Cardiac fibroblast (primary cell): ENCODE data around the gene CHMP1A.
"Not testable (repeated sequence)": the region's sequence is repeated elsewhere in the genome, so short reads cannot be mapped to it uniquely, and the experiment has no call there.

ENCODE experiments used
- DNase-seq, 2 donors: peaks; one replicate each; pipeline versions ENCODE4 v3.0.0 to v3.0.0-alpha.2; 2010; ENCODE audit warnings: low read depth in 2 of 2
- H3K4me3 ChIP-seq, 2 donors: replicated peaks in 1 of 2; 1 replicate in 1 of 2; 2 replicates in 1 of 2; pipeline ENCODE4 v1.5.1; 2011; ENCODE audit warnings: low read depth in 2 of 2, low read length in 2 of 2, mild to moderate bottlenecking in 2 of 2, moderate library complexity in 1 of 2
- TF ChIP-seq, protein P1 (sequence below): IDR thresholded peaks from one replicate; pipeline ENCODE4 v1.5.1; 2011; ENCODE audit warnings: low read depth, mild to moderate bottlenecking, low read length, inconsistent platforms

Gene CHMP1A

DNA sequence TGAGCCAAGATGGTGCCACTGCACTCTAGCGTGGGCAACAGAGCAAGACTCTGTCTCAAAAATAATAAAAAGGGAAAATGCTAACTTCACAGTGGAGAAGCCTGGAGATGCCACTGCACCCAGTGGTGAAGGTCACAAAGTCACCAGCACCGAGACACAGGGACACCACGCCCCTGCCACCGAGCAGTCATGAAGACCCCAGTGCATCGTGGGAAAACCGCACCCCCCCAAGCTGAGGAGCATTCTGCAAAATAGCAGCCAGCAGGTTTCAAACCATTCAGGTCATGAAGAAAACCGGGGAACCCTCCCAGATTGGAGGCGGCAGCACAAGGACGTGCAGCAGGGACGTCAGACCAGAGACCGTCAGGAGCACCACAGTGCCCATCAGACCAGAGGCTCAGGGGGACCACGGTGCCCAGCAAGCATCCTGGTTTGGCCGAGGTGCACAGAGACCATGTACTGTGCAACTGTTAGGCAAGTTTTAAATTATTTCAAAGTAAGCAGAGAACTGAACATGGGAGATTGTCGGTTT lies 13.7 kb downstream of the CHMP1A start:
- no peak for DNase-seq
- TF ChIP-seq, protein P1, sequence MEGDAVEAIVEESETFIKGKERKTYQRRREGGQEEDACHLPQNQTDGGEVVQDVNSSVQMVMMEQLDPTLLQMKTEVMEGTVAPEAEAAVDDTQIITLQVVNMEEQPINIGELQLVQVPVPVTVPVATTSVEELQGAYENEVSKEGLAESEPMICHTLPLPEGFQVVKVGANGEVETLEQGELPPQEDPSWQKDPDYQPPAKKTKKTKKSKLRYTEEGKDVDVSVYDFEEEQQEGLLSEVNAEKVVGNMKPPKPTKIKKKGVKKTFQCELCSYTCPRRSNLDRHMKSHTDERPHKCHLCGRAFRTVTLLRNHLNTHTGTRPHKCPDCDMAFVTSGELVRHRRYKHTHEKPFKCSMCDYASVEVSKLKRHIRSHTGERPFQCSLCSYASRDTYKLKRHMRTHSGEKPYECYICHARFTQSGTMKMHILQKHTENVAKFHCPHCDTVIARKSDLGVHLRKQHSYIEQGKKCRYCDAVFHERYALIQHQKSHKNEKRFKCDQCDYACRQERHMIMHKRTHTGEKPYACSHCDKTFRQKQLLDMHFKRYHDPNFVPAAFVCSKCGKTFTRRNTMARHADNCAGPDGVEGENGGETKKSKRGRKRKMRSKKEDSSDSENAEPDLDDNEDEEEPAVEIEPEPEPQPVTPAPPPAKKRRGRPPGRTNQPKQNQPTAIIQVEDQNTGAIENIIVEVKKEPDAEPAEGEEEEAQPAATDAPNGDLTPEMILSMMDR = no peak
- no peak overlapping the region for H3K4me3 ChIP-seq

DNA sequence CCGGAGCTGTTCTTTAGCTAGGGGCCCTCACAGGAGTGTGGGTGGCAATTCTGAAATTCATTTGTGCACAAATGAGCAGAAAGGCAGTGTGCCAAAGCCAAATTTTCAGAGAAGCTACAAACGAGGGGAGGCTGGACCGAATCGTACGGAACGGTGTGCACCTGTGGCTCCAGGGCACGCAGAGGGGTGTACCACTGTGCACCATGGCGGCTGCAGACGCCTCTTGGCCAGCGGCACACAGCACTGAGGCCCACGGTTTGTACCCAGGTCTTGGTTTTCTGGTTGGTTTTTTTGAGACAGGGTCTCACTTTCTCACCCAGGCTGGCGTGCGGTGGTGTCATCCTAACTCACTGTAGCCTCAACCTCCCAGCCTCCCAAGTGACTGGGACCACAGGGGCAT lies 14.9 kb downstream of the CHMP1A start:
- no peak overlapping the region for H3K4me3 ChIP-seq

DNA sequence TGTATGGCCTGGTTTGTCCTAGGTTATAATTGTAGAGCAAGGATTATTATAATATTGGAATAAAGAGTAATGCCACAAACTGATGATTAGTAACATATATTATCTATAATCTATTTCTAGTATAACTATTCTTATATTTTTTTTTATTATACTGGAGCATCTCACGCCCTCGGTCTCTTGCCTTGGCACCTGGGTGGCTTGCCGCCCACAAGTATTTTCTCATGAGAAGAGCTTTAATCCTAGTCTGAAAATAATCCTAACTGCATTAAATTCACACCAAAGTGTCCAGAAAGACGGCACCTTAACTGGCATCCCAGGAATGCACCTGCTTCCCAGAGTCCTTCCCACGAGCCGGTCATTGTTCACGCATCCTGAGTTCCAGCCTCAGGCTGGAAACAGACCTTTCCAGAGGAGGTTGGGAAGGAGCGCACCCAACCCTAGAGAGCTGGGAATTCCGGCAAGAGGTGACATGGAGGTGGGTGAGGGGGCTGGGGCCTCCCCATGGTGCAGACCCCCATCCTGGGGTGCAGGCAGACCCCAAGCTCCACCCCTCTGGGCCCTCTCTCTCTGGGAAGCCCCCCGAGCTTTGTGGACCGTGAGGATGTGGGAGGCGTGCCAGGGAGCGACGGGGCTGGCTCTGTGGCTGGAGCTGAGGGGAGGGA lies 15.9 kb downstream of the CHMP1A start:
- no peak for DNase-seq
- TF ChIP-seq, protein P1 = no peak
- H3K4me3 ChIP-seq = no peak overlapping the region

More for the DNA sequence above, 14.9 kb downstream of the CHMP1A start:
- DNase-seq = no peak
- TF ChIP-seq, protein P1 = no peak

DNA sequence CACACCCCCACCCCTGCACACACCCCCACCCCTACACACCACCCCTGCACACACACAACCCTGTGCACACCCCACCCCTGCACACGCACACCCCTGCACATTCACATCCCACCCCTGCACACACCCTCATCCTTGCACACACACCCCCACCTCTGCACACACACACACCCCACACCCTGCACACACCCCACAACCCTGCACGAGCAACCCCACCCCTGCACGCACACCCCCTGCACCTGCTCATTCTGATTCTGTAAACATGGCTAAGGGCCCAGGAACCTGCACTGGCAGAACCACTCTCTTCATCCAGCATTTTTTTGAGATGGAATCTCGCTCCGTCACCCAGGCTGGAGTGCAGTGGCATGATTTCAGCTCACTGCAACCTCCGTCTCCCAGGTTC lies 18.1 kb downstream of the CHMP1A start:
- H3K4me3 ChIP-seq = no peak overlapping the region
- no peak for DNase-seq
- TF ChIP-seq, protein P1 = no peak

DNA sequence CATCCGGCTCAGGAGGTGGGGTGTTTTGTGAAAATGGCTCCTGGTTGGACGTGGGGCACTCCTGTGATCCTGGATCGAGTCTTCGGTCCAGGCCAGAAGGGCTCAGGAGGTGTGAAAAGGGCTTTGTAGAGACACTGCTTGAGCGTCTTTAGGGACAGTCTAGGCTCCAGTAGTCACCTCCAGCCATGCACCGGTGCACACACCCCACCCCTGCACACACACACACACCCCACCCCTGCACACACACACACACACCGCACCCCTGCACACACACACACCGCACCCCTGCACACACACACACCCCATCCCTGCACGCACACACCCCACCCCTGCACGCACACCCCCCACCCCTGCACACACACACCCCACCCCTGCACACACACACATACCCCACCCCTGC lies 19.1 kb downstream of the CHMP1A start:
- no peak for DNase-seq
- TF ChIP-seq, protein P1 = no peak
- H3K4me3 ChIP-seq = no peak overlapping the region

DNA sequence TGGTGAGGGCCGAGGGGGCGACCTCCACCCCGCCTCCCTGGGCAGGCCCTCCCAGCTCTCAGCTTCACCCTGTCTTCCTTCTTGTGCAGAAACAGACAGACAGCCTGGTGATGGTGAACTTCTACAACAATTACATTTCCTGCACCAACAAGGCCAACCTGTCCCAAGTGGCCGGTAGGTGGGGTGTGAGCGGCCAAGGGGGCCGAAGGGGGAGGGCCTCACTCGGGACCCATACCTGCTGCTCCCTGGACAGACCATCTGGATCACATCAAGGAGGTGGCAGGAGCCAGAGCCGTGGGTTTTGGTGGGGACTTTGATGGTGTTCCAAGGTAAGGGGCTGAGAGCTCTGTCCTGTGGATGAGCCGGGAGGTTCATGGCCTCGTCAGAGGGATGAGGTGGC lies 20.1 kb downstream of the CHMP1A start:
- DNase-seq = no peak
- H3K4me3 ChIP-seq = no peak overlapping the region
- TF ChIP-seq, protein P1 = no peak

DNA sequence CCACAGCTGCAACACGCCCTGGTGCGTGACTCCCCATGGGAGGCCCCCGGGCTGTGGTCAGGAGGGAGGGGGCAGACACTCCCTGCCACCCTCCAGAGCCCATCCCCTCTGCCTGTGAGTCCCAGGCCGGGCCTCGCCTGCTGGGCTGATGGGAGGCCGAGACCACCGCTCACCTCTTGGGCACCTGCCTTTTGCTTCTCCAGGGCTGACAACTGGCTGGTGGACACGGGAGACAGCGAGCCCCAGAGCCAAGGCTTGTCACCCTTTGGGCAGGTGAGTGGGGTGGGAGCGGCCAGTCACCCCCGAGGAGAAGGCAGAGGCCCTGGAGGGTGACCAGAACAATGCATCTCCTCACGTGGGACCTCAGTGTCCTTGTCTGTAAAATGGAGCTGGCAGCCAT lies 20.8 kb downstream of the CHMP1A start:
- H3K4me3 ChIP-seq = no peak overlapping the region
- TF ChIP-seq, protein P1 = no peak

DNA sequence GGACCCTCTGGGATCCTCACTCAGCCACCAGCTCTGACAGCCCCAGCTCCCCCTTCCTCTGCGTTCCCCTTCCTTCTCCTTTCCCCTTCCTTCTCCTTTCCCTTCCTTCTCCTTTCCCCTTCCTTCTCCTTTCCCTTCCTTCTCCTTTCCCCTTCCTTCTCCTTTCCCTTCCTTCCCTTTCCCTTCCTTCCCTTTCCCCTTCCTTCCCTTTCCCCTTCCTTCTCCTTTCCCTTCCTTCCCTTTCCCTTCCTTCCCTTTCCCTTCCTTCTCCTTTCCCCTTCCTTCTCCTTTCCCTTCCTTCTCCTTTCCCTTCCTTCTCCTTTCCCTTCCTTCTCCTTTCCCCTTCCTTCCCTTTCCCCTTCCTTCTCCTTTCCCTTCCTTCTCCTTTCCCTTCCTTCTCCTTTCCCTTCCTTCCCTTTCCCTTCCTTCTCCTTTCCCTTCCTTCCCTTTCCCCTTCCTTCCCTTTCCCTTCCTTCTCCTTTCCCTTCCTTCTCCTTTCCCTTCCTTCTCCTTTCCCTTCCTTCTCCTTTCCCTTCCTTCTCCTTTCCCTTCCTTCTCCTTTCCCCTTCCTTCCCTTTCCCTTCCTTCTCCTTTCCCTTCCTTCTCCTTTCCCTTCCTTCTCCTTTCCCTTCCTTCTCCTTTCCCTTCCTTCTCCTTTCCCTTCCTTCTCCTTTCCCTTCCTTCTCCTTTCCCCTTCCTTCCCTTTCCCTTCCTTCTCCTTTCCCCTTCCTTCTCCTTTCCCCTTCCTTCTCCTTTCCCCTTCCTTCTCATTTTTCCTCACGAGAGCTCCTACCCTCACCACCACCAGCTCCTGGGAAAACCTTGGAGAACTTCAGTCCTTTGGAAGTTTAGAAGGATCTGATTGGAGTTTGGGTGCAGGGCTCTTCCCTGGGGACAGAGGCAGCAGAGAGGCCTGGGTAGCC lies 22.8 kb downstream of the CHMP1A start:
- not testable (repeated sequence) for H3K4me3 ChIP-seq, DNase-seq

More for the DNA sequence above, 20.8 kb downstream of the CHMP1A start:
- DNase-seq = no peak
